GM12874 (cell line): ENCODE results near the gene MOXD1.

Experiments
- CTCF ChIP-seq: IDR thresholded peaks from 2 replicates; pipeline ENCODE4 v1.5.1; 2011; ENCODE audit warnings: low read depth, mild to moderate bottlenecking, control low read depth, low read length, moderate library complexity; ENCODE audit not compliant: insufficient read depth

Gene MOXD1

GRCh38 chr6:132423839-132424238, 22.6 kb upstream of the MOXD1 start:
- no peak for TF ChIP-seq CTCF

GRCh38 chr6:132418235-132418965, 17.1 kb upstream of the MOXD1 start:
- no peak for TF ChIP-seq CTCF

GRCh38 chr6:132414761-132415160, 13.5 kb upstream of the MOXD1 start:
- no peak for TF ChIP-seq CTCF

- no peak for TF ChIP-seq CTCF
These were observed 13.0 kb upstream of the MOXD1 start for GRCh38 chr6:132414322-132414721.

- TF ChIP-seq CTCF = no peak
These were observed 12.2 kb upstream of the MOXD1 start for GRCh38 chr6:132413499-132413802.

GRCh38 chr6:132412656-132413498, 11.6 kb upstream of the MOXD1 start:
- no peak for TF ChIP-seq CTCF

- no peak for TF ChIP-seq CTCF
These were observed 10.0 kb upstream of the MOXD1 start for GRCh38 chr6:132411296-132411695.
